Measurements from ENCODE around the gene CD79B.
"Not testable (repeated sequence)": the region's sequence is repeated elsewhere in the genome, so short reads cannot be mapped to it uniquely, and the experiment has no call there.

GRCh38 chr17:63909586-63909985 lies 22.5 kb downstream of the CD79B start:
- not testable (repeated sequence) for TF ChIP-seq CTCF, POLR2A (IDR thresholded peaks at IDR 0.05)
